Activated CD8-positive, alpha-beta memory T cell treated with anti-CD3 and anti-CD28 coated beads, Interleukin-2, amount 10 ng/mL, durations not matched to agents 7 days and 5 days (primary cell): ENCODE results near the gene MEG3. TPM values are rescaled to one million over a fixed set of nuclear protein-coding genes. Genes with fewer than 3 reads are reported as not detected.

Source experiments
- ATAC-seq: fragments of 150-1000 bp; cut with Tn5 transposase; one replicate; pipeline ENCODE4 v1.10.0; 2021; ENCODE audit warnings: moderate library complexity
- CTCF ChIA-PET: fragments of 350-600 bp; sonication (Branson Sonifier 250); formaldehyde crosslinking; loops from one replicate; lab custom pipeline; 2021; ENCODE audit warnings: antibody characterized with exemption; lab: Charles Lee
- DNase-seq: peaks from one replicate; pipeline ENCODE4 v3.0.0-alpha.2; 2020
- H3K27ac Mint-ChIP-seq: one replicate; pipeline ENCODE4 v1.8.0; 2021; ENCODE audit warnings: mild to moderate bottlenecking, mixed read lengths
- H3K27me3 Mint-ChIP-seq: one replicate; pipeline ENCODE4 v1.8.0; 2021; ENCODE audit warnings: mixed read lengths
- H3K36me3 Mint-ChIP-seq: one replicate; pipeline ENCODE4 v1.8.0; 2021; ENCODE audit warnings: mild to moderate bottlenecking, mixed read lengths
- H3K4me1 Mint-ChIP-seq: one replicate; pipeline ENCODE4 v1.8.0; 2021; ENCODE audit warnings: mixed read lengths
- H3K4me3 Mint-ChIP-seq: one replicate; pipeline ENCODE4 v1.8.0; 2021; ENCODE audit warnings: mild to moderate bottlenecking, moderate library complexity, mixed read lengths
- H3K9me3 Mint-ChIP-seq: one replicate; pipeline ENCODE4 v1.8.0; 2022; ENCODE audit warnings: low read depth, mixed read lengths
- total RNA-seq, 2 experiments: library from RNA; stranded (reverse); gene quantifications; one replicate each; pipeline ENCODE4 v1.2.3, GENCODE V29; 2021

Gene MEG3
- total RNA-seq, 2 experiments from 2014 or later: not detected

DNA sequence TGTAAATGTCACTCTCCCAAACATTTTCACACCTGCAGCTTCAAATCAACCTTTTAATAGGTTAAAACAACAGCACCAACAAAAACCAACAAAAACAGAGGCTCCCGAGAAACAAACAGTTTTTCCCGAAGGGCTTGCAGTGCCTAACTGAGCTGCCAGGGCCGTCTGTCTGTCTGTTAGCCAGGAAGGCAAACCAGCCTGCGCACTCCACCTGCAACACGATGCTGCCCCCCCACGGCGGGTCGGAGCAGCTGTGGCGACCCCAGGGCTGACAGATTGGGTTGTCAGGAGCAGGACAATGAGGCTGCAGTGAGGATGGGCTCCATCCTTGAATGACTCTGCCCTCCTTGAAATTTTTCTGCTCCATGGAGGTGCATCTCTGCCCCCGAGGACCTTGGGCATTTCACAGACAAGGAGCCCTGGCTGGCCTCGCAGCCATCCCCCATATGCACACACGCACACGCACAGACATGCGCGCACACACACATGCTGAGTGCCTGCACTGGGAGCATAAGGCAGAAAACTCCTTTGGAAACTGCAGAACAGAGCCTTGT lies 75.0 kb downstream of the MEG3 start:
- Mint-ChIP-seq H3K4me1 (no peaks in the 10 kb centered on the region), H3K27ac (no peak overlapping the region), H3K4me3 (no peak overlapping the region), H3K27me3 (peaks cover 52% of the 10 kb centered on the region), H3K9me3 (no peaks in the 10 kb centered on the region), H3K36me3 (no peaks in the 10 kb centered on the region)
- no peak for ATAC-seq
- DNase-seq: peak; percentile 41
- CTCF ChIA-PET: interaction anchor here (2.3 kb wide), 1 partner anchor 49 kb away, joined by 7 read pairs; no protein-coding TSS in a partner anchor

DNA sequence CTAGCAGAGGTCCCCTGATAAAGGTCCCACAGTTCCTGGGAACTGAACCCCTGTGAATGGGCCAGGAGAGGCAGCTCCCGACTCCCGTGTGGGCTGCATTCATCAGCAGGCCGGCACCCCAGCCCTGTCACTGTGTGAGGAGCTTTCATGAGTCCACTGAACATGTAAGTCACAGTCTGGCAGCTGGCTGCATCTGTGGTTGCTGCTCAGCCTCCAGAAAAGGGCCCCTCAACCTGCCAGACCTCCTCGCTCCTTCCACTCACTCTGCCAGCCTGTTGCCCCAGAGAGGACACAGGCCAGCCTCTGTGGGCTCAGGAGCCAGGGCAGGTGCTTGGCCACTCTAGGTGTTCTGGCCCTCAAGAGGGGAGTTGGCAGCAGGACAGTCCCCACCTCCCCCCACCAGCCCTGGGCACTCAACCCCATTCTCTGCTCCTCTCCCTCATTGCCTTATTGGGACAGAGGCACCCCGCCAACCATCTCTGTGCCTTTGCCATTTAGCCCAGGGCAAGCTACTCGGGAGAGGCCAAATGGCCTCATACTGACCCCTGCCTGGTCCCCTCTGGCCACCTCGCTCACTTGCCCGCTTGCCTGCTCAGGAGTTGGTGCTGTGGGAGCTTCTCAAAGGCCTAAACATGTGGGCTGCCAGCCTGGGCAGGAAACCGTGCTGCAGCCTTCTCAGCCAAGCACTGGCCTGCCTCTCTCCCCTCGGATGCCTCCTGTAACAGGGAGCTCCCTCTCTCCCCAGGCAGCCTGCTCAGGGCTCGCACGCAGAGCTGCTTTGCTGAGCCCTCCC lies 75.7 kb downstream of the MEG3 start:
- Mint-ChIP-seq H3K4me1 (no peaks in the 10 kb centered on the region), H3K36me3 (no peaks in the 10 kb centered on the region), H3K9me3 (no peaks in the 10 kb centered on the region), H3K27ac (no peak overlapping the region), H3K27me3 (peaks cover 56% of the 10 kb centered on the region), H3K4me3 (no peak overlapping the region)
- CTCF ChIA-PET: interaction anchor here (2.3 kb wide), 1 partner anchor 50 kb away, joined by 7 read pairs; no protein-coding TSS in a partner anchor
- ATAC-seq (no peak), DNase-seq (peak; percentile 38)

GRCh38 chr14:100902295-100903133 lies 76.6 kb downstream of the MEG3 start:
- Mint-ChIP-seq H3K4me1 (no peaks in the 10 kb centered on the region), H3K36me3 (no peaks in the 10 kb centered on the region), H3K4me3 (no peak overlapping the region), H3K27me3 (peaks cover 58% of the 10 kb centered on the region), H3K27ac (no peak overlapping the region), H3K9me3 (no peaks in the 10 kb centered on the region)
- ATAC-seq: no peak
- CTCF ChIA-PET: interaction anchor here (2.3 kb wide), 1 partner anchor 51 kb away, joined by 7 read pairs; no protein-coding TSS in a partner anchor
- DNase-seq: no peak

- Mint-ChIP-seq H3K4me1 (no peaks in the 10 kb centered on the region), H3K27me3 (peaks cover 61% of the 10 kb centered on the region)
Measured at GRCh38 chr14:100903134-100903468, 77.2 kb downstream of the MEG3 start.

GRCh38 chr14:100903672-100904185 lies 77.8 kb downstream of the MEG3 start, which contains the start of gene RTL1:
Gene RTL1 (minus strand): TSS chr14:100903722. CDS start chr14:100884788, 18,934 bp downstream.
- Mint-ChIP-seq H3K36me3 (no peaks in the 10 kb centered on the region), H3K4me3 (no peak within 1 kb of the TSS), H3K27ac (no peak within 1 kb of the TSS), H3K27me3 (peaks cover 59% of the 10 kb centered on the region), H3K4me1 (no peaks in the 10 kb centered on the region), H3K9me3 (no peaks in the 10 kb centered on the region)
- DNase-seq (no peak), ATAC-seq (no peak)
- CTCF ChIA-PET: no interaction called here

More at GRCh38 chr14:100903134-100903468, 77.2 kb downstream of the MEG3 start:
- Mint-ChIP-seq H3K4me3 (no peak overlapping the region), H3K27ac (no peak overlapping the region), H3K36me3 (no peaks in the 10 kb centered on the region), H3K9me3 (no peaks in the 10 kb centered on the region)
- ATAC-seq (no peak), DNase-seq (no peak)
- CTCF ChIA-PET: no interaction called here

DNA sequence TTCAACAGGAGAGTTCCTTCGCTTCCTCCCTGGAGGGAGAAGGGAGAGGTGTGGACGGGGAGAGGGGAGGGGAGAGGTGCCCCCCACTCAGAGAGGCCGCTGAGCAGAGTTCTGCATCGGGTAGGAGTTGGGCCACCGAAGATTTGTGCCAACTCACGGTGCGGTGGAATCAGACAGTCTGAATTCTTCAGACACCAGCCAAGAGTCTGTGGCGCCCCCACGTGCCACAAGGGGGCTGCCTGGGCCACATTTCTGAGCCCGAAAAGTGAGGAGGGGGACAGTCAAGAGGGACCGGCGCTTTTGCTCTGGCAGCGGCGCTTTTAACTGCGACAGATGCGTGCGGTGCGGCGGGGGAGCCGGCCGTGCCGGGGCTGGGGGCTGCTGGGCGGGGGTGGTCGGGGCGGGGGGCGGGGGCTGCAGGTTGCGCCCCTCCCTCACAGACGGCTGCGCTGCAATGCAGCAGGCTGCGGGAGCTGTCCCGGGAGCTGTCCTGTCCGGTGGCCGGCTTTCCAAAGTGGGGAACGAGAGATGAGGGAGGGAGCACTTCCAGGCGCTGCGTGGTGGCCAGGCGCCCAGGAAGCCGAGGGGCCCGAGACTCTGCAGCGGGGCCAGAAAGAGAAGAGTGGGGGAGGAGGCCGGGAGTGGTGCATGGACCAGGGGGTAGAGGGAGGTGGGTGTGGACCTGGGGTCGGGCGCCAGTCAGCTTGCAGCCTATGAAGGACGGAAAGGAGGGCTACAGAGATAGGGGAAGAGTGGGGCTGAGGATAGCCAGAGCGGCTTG lies 78.6 kb downstream of the MEG3 start:
- Mint-ChIP-seq H3K4me3 (no peak overlapping the region), H3K9me3 (no peaks in the 10 kb centered on the region), H3K36me3 (no peaks in the 10 kb centered on the region), H3K4me1 (no peaks in the 10 kb centered on the region), H3K27ac (no peak overlapping the region), H3K27me3 (peaks cover 56% of the 10 kb centered on the region)
- ATAC-seq (no peak), DNase-seq (no peak)
- CTCF ChIA-PET: no interaction called here

- Mint-ChIP-seq H3K4me1 (no peaks in the 10 kb centered on the region), H3K27me3 (peaks cover 49% of the 10 kb centered on the region), H3K36me3 (no peaks in the 10 kb centered on the region), H3K4me3 (no peak overlapping the region), H3K27ac (no peak overlapping the region), H3K9me3 (no peaks in the 10 kb centered on the region)
- CTCF ChIA-PET: no interaction called here
- ATAC-seq (no peak), DNase-seq (peak; percentile 37)
Measured at GRCh38 chr14:100905166-100905565, 79.2 kb downstream of the MEG3 start.

DNA sequence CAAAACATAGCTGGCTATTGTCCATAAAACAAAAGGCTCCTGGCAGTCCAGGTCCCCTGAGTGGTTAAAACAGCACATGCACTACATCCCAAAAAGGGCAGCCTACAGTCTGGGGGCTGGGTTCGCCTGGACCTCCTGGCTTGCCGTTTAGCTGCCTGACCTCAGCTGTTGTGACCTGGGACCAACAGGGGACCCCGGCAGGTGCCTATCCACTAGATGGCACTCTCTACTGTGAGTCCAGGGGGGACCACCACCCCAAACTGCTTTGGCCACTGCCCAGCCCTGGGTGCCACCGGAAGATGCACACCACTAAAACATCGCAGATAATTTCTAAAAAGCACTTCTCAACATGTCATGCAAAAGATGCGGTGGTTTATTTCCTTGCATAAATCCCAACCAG lies 80.5 kb downstream of the MEG3 start:
- no peak for ATAC-seq
- no peaks in the 10 kb centered on the region for H3K4me1 Mint-ChIP-seq
- CTCF ChIA-PET: no interaction called here

GRCh38 chr14:100907240-100907639 lies 81.3 kb downstream of the MEG3 start:
- no peaks in the 10 kb centered on the region for H3K9me3 Mint-ChIP-seq
- no peaks in the 10 kb centered on the region for H3K4me1 Mint-ChIP-seq
- peaks cover 38% of the 10 kb centered on the region for H3K27me3 Mint-ChIP-seq
- no peaks in the 10 kb centered on the region for H3K36me3 Mint-ChIP-seq
- H3K27ac Mint-ChIP-seq: no peak overlapping the region
- DNase-seq (no peak), ATAC-seq (no peak)
- H3K4me3 Mint-ChIP-seq: no peak overlapping the region
- CTCF ChIA-PET: no interaction called here

More for the DNA sequence above, 80.5 kb downstream of the MEG3 start:
- H3K9me3 Mint-ChIP-seq: no peaks in the 10 kb centered on the region
- H3K27ac Mint-ChIP-seq: no peak overlapping the region
- H3K36me3 Mint-ChIP-seq: no peaks in the 10 kb centered on the region
- H3K27me3 Mint-ChIP-seq: peaks cover 39% of the 10 kb centered on the region
- no peak overlapping the region for H3K4me3 Mint-ChIP-seq
- DNase-seq: no peak

- H3K4me1 Mint-ChIP-seq: no peaks in the 10 kb centered on the region
- no peak for ATAC-seq
- H3K27ac Mint-ChIP-seq: no peak overlapping the region
- H3K36me3 Mint-ChIP-seq: no peaks in the 10 kb centered on the region
- peaks cover 22% of the 10 kb centered on the region for H3K27me3 Mint-ChIP-seq
- no peak for DNase-seq
- H3K4me3 Mint-ChIP-seq: no peak overlapping the region
- CTCF ChIA-PET: no interaction called here
- H3K9me3 Mint-ChIP-seq: no peaks in the 10 kb centered on the region
Measured at GRCh38 chr14:100909439-100909838, 83.5 kb downstream of the MEG3 start.
